IMR-90 (cell line): ENCODE data around the gene THRB. TPM values are rescaled to one million over a fixed set of nuclear protein-coding genes. Genes with fewer than 3 reads are reported as not detected.

ENCODE experiments used
- ATAC-seq: fragments of 200-7000 bp; cut with Tn5 transposase; 2 replicates; pipeline ENCODE4 v1.9.1; 2020; ENCODE audit warnings: low read depth, mild to moderate bottlenecking, moderate library complexity
- BruUV-seq: library from RNA; stranded (reverse); fragments of 400-500 nt; replicated peaks from 2 replicates; lab custom pipeline; 2021; lab: Mats Ljungman, UMichigan
- CTCF ChIA-PET: fragments of 300-600 bp; formaldehyde crosslinking; extraction: SDS; loops from one replicate; lab custom pipeline; 2021; ENCODE audit warnings: antibody characterized with exemption; lab: Yijun Ruan, JAX
- POLR2A ChIA-PET: fragments of 300-600 bp; sonication (Branson Sonifier 250); formaldehyde crosslinking; loops from one replicate; lab custom pipeline; 2022; ENCODE audit warnings: antibody characterized with exemption; ENCODE audit not compliant: unreplicated experiment; lab: Charles Lee
- DNase-seq: peaks from one replicate; pipeline ENCODE4 v3.0.0; 2013
- H2AFZ ChIP-seq: replicated peaks from 2 replicates; pipeline ENCODE3; 2013; ENCODE audit warnings: low read length, mild to moderate bottlenecking; ENCODE audit not compliant: poor library complexity
- H2AK5ac ChIP-seq: 2 replicates; pipeline ENCODE4 v1.6.1; 2013; ENCODE audit warnings: low read depth, low read length, inconsistent platforms
- H2AK9ac ChIP-seq: replicated peaks from 2 replicates; pipeline ENCODE3; 2013; ENCODE audit warnings: mild to moderate bottlenecking, low read depth, low read length, moderate library complexity; ENCODE audit not compliant: poor library complexity
- H2BK120ac ChIP-seq: 2 replicates; pipeline ENCODE4 v1.6.1; 2013; ENCODE audit warnings: low read depth, low read length, inconsistent platforms
- H2BK15ac ChIP-seq: 3 replicates; pipeline ENCODE4 v1.6.1; 2013; ENCODE audit warnings: low read depth, low read length, inconsistent platforms
- H2BK20ac ChIP-seq: 2 replicates; pipeline ENCODE4 v1.6.1; 2013; ENCODE audit warnings: low read depth, mild to moderate bottlenecking, inconsistent platforms, low read length, moderate library complexity
- H2BK5ac ChIP-seq: 2 replicates; pipeline ENCODE4 v1.6.1; 2013; ENCODE audit warnings: mild to moderate bottlenecking, low read depth, low read length, inconsistent platforms; ENCODE audit not compliant: poor library complexity, severe bottlenecking
- H3K14ac ChIP-seq: replicated peaks from 2 replicates; pipeline ENCODE4 v1.6.1; 2013; ENCODE audit warnings: low read depth, low read length, inconsistent platforms
- H3K18ac ChIP-seq: 2 replicates; pipeline ENCODE4 v1.6.1; 2013; ENCODE audit warnings: low read depth, low read length, control low read depth
- H3K23ac ChIP-seq: 2 replicates; pipeline ENCODE4 v1.6.1; 2013; ENCODE audit warnings: low read depth, low read length, inconsistent platforms
- H3K27ac ChIP-seq: 2 replicates; pipeline ENCODE4 v1.5.1; 2013; ENCODE audit warnings: mild to moderate bottlenecking, control low read depth, low read length; ENCODE audit not compliant: insufficient read depth
- H3K27me3 ChIP-seq: 2 replicates; pipeline ENCODE4 v1.6.1; 2013; ENCODE audit warnings: low read length; ENCODE audit not compliant: control insufficient read depth, insufficient read depth
- H3K36me3 ChIP-seq: 2 replicates; pipeline ENCODE4 v1.6.1; 2013; ENCODE audit warnings: low read length, mixed read lengths; ENCODE audit not compliant: control insufficient read depth, insufficient read depth
- H3K4ac ChIP-seq: 2 replicates; pipeline ENCODE4 v1.6.1; 2013; ENCODE audit warnings: low read depth, low read length, inconsistent platforms
- H3K4me1 ChIP-seq: 2 replicates; pipeline ENCODE4 v1.6.1; 2013; ENCODE audit warnings: low read length, mixed read lengths; ENCODE audit not compliant: control insufficient read depth, insufficient read depth
- H3K4me2 ChIP-seq: 2 replicates; pipeline ENCODE4 v1.6.1; 2013; ENCODE audit warnings: low read depth, mild to moderate bottlenecking, control low read depth, low read length, moderate library complexity
- H3K4me3 ChIP-seq: 2 replicates; pipeline ENCODE4 v1.5.1; 2013; ENCODE audit warnings: low read depth, mild to moderate bottlenecking, control low read depth, low read length, moderate library complexity; ENCODE audit not compliant: insufficient read depth
- H3K56ac ChIP-seq: 2 replicates; pipeline ENCODE4 v1.6.1; 2013; ENCODE audit warnings: low read length, inconsistent platforms; ENCODE audit not compliant: insufficient read depth; ENCODE audit errors: extremely low read depth
- H3K79me1 ChIP-seq, 2 experiments: 2 replicates each; pipeline ENCODE4 v1.6.1; 2013; ENCODE audit warnings: low read length in 2 of 2, inconsistent platforms in 1 of 2, low read depth in 1 of 2
- H3K9ac ChIP-seq: 2 replicates; pipeline ENCODE4 v1.6.1; 2013; ENCODE audit warnings: low read depth, low read length, control low read depth
- H3K9me1 ChIP-seq: 2 replicates; pipeline ENCODE4 v1.6.1; 2013; ENCODE audit warnings: low read length, inconsistent platforms; ENCODE audit not compliant: insufficient read depth
- H3K9me3 ChIP-seq: 2 replicates; pipeline ENCODE4 v1.6.1; 2013; ENCODE audit warnings: low read length; ENCODE audit not compliant: control insufficient read depth, insufficient read depth
- H4K20me1 ChIP-seq: 2 replicates; pipeline ENCODE4 v1.6.1; 2013; ENCODE audit warnings: low read length, inconsistent platforms; ENCODE audit not compliant: insufficient read depth
- H4K5ac ChIP-seq: 2 replicates; pipeline ENCODE4 v1.6.1; 2013; ENCODE audit warnings: mild to moderate bottlenecking, low read depth, low read length, control low read depth
- H4K8ac ChIP-seq, 2 experiments: 2 replicates each; pipeline ENCODE4 v1.6.1; 2013; ENCODE audit warnings: low read depth in 2 of 2, low read length in 2 of 2, control low read depth in 1 of 2, inconsistent platforms in 1 of 2
- H4K91ac ChIP-seq: 2 replicates; pipeline ENCODE4 v1.6.1; 2013; ENCODE audit warnings: low read depth, low read length, inconsistent platforms; ENCODE audit not compliant: insufficient read depth
- CHD1 ChIP-seq: IDR thresholded peaks from 2 replicates; pipeline ENCODE4 v1.6.1; 2012; ENCODE audit warnings: low read depth, low read length, improper control_type of control experiment
- MXI1 ChIP-seq: IDR thresholded peaks from 2 replicates; pipeline ENCODE4 v1.6.1; 2012; ENCODE audit warnings: low read depth, mild to moderate bottlenecking, low read length, moderate library complexity, borderline replicate concordance
- SMC3 ChIP-seq: fragments of 150-350 bp; IDR thresholded peaks from 2 replicates; pipeline ENCODE4 v1.6.1; 2016; ENCODE audit warnings: low read depth, mild to moderate bottlenecking, antibody characterized with exemption, low read length, moderate library complexity
- USF2 ChIP-seq: fragments of 150-350 bp; IDR thresholded peaks from 2 replicates; pipeline ENCODE4 v1.6.1; 2017; ENCODE audit warnings: mild to moderate bottlenecking, antibody characterized with exemption, low read length, low read depth
- WGBS, 2 experiments: methylation state at CpG; one replicate each; pipeline versions ENCODE4 v1.1.5 to v1.1.7; 2013; ENCODE audit warnings: missing lambda C conversion rate in 2 of 2; ENCODE audit not compliant: insufficient read length in 1 of 2; ENCODE audit errors: extremely low coverage in 2 of 2; 5-methylcytosine and 5-hydroxymethylcytosine counted together
- dilution Hi-C: fragments of 300-500 bp; cut with HindIII; formaldehyde crosslinking; loops from one replicate; pipeline ENCODE4 v1.14.3; 2018; ENCODE audit warnings: low sequenced_read_pairs; ENCODE audit not compliant: unreplicated experiment
- in situ Hi-C: fragments of 300-500 bp; cut with MboI; formaldehyde crosslinking; loops from 3 replicates; pipeline ENCODE4 v1.14.3; 2019; ENCODE audit warnings: low sequenced_read_pairs, inconsistent platforms, mixed read lengths
- intact Hi-C: fragments of 100-400 bp; cut with micrococcal nuclease; formaldehyde crosslinking; loops from 2 replicates; pipeline ENCODE4 v1.10.0; 2022
- polyA plus RNA-seq, 3 experiments: library from polyadenylated mRNA; depleted of rRNA; stranded (reverse); fragments of >200 nt; gene quantifications; 2 replicates each; pipeline ENCODE4 v1.2.3, GENCODE V29; 2012; ENCODE audit warnings: low replicate concordance in 1 of 3
- total RNA-seq: library from RNA; depleted of rRNA; stranded (reverse); fragments of >200 nt; gene quantifications from 2 replicates; pipeline ENCODE4 v1.2.3, GENCODE V29; 2012

The THRB gene
- total and polyA plus RNA-seq, 2 of the 4 experiments (the other 2 are of a cell fraction) = under 0.01 TPM; not detected in 1

- no TSS peak for BruUV-seq
- ChIA-PET POLR2A (no interaction called here), CTCF (no interaction called here)
- Histone ChIP-seq H2BK5ac (no peak overlapping the region), H4K8ac (no peak overlapping the region), H3K79me1 (no peaks in the 10 kb centered on the region), H4K5ac (no peak overlapping the region), H4K20me1 (no peaks in the 10 kb centered on the region), H3K9me1 (no peaks in the 10 kb centered on the region), H2AK9ac (no peak overlapping the region), H3K14ac (no peak overlapping the region), H2AK5ac (no peak overlapping the region), H3K23ac (no peak overlapping the region), H3K27me3 (no peaks in the 10 kb centered on the region), H2AFZ (no peak overlapping the region), H2BK20ac (no peak overlapping the region), H3K9ac (no peak overlapping the region), H3K27ac (no peak overlapping the region), H3K4me2 (no peak overlapping the region), H3K36me3 (no peaks in the 10 kb centered on the region), H3K56ac (no peak overlapping the region), H3K4me3 (no peak overlapping the region), H2BK120ac (no peak overlapping the region), H2BK15ac (no peak overlapping the region), H3K4me1 (no peaks in the 10 kb centered on the region), H4K91ac (no peak overlapping the region), H3K4ac (no peak overlapping the region), H3K9me3 (no peaks in the 10 kb centered on the region), H3K18ac (no peak overlapping the region)
- intact Hi-C loops = no loop called here
- DNase-seq (no peak), ATAC-seq (no peak)
- dilution Hi-C loops = no loop called here
- no CpG with 5 or more reads among the region's 5 CpGs for WGBS, 2 experiments
- in situ Hi-C loops = no loop called here
- TF ChIP-seq CHD1 (no peak), MXI1 (no peak), SMC3 (no peak), USF2 (no peak)
Measured at GRCh38 chr3:24359645-24360462, 134.8 kb downstream of the THRB start.
